Right forelimb (tissue), 1 donor: ENCODE data around the gene EDC4.
A peak's percentile ranks its signal among the peaks of the same experiment; 100 is the strongest.

Source experiments
- DNase-seq: peaks from one replicate; pipeline ENCODE4 v3.0.0-alpha.2; 2018

The EDC4 gene

DNA sequence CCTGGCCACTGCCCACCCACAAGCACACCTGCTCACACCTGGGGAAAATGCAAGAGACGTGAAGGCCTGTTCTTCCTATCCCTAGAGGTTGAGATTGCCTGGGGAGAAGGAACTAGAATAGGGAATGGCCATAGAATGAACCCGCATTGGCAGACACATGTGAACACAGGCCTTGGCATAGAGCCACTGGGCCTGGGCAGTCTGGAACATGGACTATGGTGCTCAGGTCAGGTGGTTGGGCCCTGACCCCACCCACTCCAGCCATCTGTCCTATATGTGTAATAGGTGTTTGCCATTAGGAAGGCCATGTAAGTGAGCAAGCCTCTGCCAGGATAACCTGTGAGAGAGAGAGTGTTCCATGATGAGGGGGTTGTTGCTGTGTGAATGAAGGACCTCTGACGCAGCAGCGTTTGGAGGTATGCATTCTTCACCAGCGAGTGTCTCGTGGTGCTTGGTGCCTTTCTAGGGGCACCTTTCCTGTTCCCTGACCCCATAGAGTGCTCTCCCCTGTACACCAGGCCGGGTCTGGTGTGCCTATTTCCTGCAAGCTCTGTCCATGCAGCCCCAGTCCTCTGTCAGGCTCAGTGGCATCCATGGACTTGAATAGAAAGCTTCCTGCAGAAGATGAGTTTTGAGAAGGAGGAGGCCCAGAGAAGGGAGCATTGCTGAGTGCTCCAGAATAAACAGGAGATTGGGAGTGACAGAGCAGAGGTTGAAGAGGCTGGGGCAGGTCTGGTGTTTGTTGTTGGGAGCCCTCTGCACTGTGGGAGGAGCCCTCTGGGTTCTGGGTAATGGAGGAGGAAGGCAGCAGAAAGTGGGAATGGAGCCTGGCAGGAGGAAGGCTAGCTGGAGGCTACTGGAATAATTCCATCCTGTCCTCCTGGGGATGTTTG lies 43.2 kb downstream of the EDC4 start:
- DNase-seq: no peak

DNA sequence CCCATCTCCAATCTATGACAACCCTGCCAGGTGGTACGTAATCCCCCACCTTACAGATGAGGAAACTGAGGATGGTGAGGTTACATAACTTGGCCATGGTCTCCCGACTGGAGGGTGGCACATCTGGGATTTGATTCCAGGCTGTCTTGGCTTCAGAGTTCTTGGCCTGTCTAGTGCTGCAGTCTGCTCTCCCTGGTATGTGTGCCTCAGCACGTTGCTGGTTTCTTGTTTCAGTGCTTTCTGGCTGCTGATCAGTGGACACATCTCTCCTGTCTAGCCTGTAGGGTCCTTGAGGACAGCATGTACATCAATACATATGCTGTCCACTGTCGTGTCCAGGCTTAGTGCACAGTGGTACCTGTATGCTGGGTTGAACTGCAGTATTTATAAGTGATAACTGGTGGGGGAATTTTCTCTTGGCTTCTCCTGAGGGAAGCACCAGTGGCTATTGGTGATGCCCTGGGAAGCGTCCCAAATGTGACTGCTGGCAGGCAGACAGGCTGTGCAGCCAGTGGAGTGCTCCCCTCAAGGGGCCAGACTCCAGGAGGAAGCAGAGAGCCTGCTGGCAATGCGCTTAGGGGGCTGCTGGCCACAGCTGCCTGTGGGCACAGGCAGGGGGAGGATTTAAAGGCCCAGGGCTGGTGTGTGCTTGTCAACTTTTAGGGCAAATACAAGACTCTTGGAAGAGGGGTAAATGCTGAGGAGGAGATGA lies 44.4 kb downstream of the EDC4 start:
- no peak for DNase-seq

DNA sequence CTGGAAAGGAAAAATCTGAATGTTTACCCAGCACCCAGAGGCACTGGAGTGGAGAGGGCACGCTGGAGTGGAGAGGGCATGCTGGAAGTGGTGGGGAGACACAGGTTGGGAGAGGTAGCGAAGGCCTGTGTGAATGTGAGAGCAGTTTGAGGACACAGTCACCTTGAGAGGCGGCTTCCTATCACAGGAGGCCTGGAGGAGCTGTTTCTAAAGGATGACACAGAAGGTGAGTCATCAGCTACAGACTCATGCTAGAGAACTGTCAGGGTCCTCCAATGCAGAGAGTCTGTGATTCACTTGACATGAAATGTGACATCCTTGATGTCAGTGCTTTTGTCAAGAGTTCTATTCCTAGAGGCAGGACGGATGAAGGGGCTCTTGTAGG lies 45.0 kb downstream of the EDC4 start:
- no peak for DNase-seq

DNA sequence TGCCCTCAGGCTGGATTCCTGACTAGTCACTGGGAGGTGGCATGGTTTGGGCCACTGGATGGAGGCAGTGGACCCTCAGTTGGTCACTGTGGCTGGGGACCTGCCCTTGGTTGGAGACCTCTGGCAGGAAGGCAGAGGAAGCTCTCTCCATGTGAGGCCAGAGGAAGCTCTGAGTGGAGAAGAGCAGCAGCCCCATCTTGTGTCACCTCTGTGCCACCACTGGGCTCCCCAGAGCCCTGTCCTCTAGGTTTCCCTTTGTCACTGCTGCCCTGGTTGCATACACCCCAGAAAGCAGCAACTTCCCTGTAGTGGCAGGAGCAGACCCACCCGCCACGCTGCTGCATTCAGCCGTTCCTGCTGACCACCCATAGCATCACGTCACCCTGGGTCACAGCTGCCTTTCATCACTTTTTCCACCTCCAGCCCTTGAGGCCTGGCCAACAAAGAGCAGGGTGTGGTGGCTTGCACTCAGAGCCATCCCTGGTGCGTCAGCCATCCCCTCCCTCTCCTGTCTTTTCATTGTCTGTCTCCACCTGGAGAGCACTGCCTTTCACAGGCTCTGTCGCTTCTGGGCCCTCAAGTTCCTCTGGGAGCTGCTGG lies 46.9 kb downstream of the EDC4 start:
- no peak for DNase-seq

DNA sequence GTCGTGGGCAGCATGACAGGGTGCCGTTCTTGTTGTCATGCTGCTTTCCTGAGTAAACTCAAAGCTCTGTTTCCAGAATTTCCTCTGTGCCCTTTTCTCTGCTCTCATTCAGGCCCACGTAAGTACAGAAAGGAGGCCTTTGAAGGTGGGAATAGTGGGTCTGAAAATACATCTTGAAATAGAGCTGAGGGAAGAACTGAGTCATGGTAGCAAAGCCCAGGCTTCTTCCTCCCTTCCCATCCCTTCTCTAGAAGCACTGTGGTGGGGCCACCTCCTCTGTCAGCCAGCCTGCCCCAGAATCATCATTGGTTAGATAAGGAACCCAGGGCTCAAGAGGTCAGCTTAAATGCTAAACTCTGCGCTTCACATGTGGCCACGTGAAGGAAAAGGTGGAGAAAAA lies 49.4 kb downstream of the EDC4 start:
- DNase-seq: no peak

DNA sequence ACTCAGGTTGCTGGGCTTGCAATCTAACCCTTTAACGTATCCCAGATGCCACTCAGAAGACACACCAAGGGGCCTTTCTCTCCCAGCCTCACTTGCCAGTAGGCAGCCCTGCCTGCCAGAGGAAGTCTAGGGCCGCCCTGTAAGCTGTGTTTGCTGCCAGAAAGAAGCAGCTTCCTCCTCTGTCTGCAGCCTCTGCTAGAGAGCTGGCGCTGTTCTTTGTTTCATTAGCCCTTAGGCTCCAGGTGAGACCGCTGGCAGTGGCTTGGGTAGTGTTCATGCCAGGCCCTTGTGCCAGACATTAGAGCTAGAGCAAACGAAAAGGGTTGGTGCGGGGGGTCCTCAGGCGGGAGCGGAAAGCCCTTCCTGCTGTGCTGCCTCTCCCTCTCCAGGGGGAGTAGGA lies 49.9 kb downstream of the EDC4 start:
- DNase-seq: no peak

DNA sequence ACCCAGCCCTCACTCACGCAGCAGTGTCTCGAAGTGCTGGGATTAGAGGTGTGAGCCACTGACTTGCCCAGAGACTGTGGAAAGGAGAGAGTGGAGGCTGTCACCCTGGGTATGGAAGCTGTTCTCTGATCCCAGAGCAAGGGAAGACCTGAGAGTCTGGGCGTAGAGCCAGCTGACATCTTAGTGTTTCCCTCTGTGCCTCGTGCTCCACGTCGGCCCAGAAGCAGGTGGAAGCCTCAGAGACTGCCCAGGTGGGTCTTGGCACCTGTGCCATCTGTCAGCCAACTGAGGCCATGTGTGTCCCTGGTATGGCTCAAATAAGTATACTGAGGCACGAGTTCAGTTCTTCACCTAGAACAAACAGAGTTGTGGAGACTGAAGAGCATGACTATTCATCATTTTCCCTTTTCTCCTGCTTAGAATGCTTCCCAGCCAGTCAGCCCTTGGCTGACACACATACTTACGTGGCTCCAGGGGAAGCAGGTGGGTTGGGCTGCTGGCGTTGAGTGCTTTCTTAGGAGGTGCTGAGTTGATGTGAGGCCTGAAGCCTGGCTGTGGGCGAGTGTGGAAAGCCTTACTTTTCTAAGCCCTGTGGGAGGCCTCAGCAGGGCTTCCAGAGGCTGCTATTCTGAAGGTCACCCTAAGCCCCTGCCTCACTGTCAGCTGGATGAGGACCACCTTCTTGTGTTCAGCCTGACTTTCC lies 50.7 kb downstream of the EDC4 start:
- peak; percentile 42 for DNase-seq

DNA sequence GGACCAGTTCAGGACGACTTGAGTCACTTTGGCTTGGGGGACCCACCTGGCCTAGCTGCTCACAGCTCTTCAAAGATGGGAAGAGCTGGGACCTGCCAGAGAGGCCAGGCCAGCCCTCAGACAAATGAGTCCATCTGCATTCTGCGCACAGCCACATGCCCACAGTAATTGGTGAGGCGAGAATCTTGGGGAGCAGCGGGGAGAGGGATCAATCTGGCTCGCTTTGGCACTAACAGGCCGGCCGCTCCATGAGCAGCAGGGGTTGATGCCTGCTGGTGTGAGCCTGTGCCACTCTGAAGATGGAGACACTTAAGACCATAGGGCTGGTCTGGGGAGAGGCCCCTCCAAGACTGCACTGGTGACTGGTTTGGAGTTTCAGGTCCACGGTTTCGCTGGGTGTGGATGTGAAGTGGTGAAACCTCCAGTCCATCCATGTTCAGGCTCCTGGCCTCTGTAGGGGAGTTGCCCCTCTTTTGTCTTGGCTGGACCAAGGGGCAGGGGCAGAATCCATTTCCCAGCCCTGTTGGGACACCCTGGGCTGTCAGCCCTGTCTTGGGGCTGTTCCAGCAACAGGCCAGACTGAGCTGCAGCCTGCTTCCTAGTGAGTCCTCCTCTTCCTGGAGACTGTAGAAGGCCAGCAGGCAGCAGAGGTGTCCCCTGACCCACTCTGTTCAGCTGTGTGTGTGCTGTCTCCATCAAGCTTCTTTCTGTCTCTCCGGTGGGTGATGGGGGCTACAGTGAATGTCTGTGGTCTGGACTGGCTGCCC lies 51.5 kb downstream of the EDC4 start:
- DNase-seq: no peak

DNA sequence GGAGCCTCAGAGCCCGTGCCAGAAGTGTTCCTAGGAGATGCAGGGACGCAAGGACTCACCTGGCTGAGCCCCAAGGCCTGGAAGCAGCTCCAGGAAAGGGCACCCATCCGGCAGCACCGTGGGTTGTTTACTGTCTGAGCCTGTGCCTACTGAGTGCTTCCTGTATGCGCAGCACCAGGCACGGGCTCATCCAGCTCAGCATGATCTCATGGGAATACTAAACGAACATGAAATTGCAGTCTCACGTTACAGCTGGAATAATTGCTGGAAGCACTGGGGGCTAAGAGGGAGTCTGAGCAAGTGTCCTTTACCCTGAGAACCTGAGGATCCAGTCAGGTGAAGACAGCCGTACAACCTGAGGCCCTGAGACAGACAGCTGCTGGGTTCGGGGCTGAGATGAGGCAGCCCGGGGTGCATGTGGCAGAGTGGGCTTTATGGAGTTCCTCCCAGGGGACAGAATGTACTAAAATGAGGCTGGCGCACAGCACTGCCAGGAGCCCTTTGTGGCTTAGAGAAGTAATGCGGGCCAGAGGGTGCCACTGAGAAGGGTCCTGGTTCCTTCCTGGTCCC lies 53.4 kb downstream of the EDC4 start:
- no peak for DNase-seq

DNA sequence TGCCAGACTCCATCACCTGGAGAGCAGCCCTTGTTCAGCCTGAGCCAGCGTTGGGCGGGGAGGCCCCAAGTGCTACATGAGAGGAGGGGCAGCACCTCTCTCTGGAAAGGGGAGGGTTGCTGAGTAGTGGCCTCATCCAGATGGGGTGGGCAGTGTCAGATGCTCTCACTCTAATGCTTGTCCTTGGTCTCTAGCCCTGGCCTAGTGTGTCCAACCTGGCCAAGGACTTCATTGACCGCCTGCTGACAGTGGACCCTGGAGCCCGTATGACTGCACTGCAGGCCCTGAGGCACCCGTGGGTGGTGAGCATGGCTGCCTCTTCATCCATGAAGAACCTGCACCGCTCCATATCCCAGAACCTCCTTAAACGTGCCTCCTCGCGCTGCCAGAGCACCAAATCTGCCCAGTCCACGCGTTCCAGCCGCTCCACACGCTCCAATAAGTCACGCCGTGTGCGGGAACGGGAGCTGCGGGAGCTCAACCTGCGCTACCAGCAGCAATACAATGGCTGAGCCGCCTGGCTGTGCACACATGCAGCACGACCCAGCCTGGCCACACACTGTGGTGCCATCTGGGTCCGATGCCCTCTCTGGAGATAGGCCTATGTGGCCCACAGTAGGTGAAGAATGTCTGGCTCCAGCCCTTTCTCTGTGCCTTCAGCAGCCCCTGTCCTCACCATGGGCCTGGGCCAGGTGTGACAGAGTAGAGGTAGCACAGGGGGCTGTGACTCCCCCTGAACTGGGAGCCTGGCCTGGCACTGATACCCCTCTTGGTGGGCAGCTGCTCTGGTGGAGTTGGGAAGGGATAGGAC lies 54.5 kb downstream of the EDC4 start:
- peak; percentile 27 for DNase-seq

DNA sequence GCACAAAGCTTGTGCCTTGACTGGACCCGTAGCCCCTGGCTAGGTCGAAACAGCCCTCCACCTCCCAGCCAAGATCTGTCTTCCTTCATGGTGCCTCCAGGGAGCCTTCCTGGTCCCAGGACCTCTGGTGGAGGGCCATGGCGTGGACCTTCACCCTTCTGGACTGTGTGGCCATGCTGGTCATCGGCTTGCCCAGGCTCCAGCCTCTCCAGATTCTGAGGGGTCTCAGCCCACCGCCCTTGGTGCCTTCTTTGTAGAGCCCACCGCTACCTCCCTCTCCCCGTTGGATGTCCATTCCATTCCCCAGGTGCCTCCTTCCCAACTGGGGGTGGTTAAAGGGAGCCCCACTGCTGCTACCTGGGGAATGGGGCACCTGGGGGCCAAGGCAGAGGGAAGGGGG lies 55.3 kb downstream of the EDC4 start:
- DNase-seq: no peak

DNA sequence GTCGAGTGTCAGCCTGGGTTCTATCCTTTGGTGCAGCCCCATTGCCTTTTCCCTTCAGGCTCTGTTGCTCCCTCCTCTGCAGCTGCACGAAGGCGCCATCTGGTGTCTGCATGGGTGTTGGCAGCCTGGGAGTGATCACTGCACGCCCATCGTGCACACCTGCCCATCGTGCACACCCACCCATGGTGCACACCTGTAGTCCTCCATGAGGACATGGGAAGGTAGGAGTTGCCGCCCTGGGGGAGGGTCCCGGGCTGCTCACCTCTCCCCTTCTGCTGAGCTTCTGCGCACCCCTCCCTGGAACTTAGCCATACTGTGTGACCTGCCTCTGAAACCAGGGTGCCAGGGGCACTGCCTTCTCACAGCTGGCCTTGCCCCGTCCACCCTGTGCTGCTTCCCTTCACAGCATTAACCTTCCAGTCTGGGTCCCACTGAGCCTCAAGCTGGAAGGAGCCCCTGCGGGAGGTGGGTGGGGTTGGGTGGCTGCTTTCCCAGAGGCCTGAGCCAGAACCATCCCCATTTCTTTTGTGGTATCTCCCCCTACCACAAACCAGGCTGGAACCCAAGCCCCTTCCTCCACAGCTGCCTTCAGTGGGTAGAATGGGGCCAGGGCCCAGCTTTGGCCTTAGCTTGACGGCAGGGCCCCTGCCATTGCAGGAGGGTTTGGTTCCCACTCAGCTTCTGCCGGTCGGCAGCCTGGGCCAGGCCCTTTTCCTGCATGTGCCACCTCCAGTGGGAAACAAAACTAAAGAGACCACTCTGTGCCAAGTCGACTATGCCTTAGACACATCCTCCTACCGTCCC lies 55.9 kb downstream of the EDC4 start:
- peak; percentile 81 for DNase-seq

DNA sequence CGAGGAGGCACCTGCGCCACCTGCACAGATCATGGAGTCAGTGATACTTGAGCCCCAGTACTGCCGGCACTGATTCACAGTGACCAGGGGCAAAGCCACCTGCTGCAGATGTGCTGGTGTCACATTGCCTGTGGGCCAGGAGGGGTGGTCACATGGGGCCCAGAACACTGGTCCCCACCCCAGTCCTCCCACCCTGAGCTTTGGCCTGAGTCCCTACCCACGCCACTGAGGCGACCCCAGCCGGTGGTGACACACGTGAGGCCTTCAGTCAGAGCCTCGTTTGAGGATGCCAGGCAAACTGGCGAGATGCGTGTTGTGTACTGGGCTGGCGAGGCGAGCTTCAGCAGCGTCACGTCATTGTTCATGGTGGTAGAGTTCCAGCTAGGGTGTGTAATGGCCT lies 57.3 kb downstream of the EDC4 start:
- DNase-seq: no peak

DNA sequence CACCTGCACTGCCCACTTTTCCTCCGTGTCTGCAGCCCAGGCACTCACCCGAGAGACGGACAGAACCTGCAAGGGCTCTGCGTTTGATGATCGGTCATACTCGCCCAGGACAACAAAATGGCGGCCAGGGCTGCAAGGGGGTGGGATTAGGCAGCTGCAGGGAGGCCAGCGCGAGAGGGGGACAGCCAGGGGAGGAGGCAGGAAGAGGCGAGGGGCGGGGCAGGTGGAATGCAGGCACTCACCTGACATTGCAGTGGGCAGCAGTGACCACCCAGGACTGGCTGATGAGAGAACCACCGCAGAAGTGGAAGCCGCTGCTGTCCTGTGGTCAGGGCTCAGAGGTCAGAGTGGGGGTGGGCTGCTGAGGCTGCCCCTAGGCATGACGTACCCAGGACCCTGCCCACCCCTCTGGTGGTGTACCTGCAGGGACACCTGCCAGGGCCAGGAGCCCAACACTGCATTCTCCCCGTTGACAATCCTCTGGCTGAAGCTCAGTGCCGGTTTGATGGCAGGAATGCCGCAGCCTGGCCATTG lies 57.9 kb downstream of the EDC4 start:
- no peak for DNase-seq
